ENCODE data around the gene RAB8B.

The RAB8B gene

GRCh38 chr15:63276342-63277037 is 87.1 kb downstream of the RAB8B start:
- no peak for TF ChIP-seq CTCF (IDR thresholded peaks at IDR 0.05)

GRCh38 chr15:63277038-63277892 is 87.9 kb downstream of the RAB8B start, which contains the start of gene APH1B:
Gene APH1B (plus strand): TSS chr15:63277605. CDS start chr15:63277624, 19 bp downstream.
- no peak for TF ChIP-seq CTCF (IDR thresholded peaks at IDR 0.05)

GRCh38 chr15:63277893-63278456 is 88.6 kb downstream of the RAB8B start:
- TF ChIP-seq CTCF (IDR thresholded peaks at IDR 0.05), result no peak

DNA sequence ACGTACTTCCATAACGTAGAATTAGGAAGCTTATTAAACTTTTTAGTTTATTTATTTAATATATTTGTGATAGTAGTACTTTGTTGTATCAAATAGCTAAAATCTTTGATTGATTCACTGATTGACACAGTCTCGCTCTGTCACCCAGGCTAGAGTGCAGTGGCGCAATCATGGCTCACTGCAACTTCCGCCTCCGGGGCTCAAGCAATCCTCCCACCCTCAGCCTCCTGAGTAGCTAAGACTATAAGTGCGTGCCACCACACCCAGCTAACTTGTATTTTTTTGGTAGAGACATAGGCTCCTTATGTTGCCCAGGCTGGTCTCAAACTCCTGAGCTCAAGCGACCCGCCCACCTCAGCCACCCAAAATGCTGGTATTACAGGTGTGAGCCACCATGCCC is 93.7 kb downstream of the RAB8B start:
- TF ChIP-seq CTCF (IDR thresholded peaks at IDR 0.05), result no peak

GRCh38 chr15:63284335-63284734 is 94.9 kb downstream of the RAB8B start:
- TF ChIP-seq CTCF (IDR thresholded peaks at IDR 0.05), result no peak

DNA sequence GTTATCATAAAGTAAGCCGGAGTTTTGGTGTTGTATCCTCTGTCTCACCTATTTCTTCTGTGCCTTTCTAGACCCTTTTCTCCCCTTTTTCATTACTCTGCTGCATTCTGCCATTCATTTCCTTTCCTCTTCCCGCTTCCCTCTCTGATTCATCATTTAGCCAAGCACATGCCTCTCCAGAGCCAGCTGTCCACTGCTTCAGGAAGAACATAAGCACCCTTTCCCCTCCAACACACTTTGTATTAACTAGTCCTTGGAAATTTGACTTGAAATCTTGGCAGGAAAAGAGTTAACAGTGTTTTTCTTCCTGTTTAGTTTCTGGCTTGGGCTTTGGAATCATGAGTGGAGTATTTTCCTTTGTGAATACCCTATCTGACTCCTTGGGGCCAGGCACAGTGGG is 97.7 kb downstream of the RAB8B start:
- no peak for TF ChIP-seq CTCF (IDR thresholded peaks at IDR 0.05)

- no peak for TF ChIP-seq CTCF (IDR thresholded peaks at IDR 0.05)
These were observed 98.9 kb downstream of the RAB8B start for GRCh38 chr15:63288342-63288741.
